AG08396 (cell line): ENCODE results near the gene ADAM23.
A peak's percentile ranks its signal among the peaks of the same experiment; 100 is the strongest.

Experiments
- DNase-seq: peaks from one replicate; pipeline ENCODE4 v3.0.0; 2012; ENCODE audit warnings: low spot score, mixed read lengths

The ADAM23 gene

GRCh38 chr2:206443735-206444527 is 599 bp downstream of the ADAM23 start:
- DNase-seq: peak; percentile 78

- no peak for DNase-seq
These were observed 2.6 kb downstream of the ADAM23 start for GRCh38 chr2:206445948-206446347.

GRCh38 chr2:206452242-206452641 is 8.9 kb downstream of the ADAM23 start:
- no peak for DNase-seq

GRCh38 chr2:206452750-206453149 is 9.4 kb downstream of the ADAM23 start:
- DNase-seq: no peak

- no peak for DNase-seq
These were observed 12.9 kb downstream of the ADAM23 start for GRCh38 chr2:206456078-206456754.

GRCh38 chr2:206457188-206457634 is 13.9 kb downstream of the ADAM23 start:
- no peak for DNase-seq

- no peak for DNase-seq
These were observed 19.0 kb downstream of the ADAM23 start for GRCh38 chr2:206462240-206462854.

GRCh38 chr2:206463685-206464084 is 20.4 kb downstream of the ADAM23 start:
- DNase-seq: no peak

- no peak for DNase-seq
These were observed 21.3 kb downstream of the ADAM23 start for GRCh38 chr2:206464597-206464996.

- no peak for DNase-seq
These were observed 28.3 kb downstream of the ADAM23 start for GRCh38 chr2:206471524-206472062.

GRCh38 chr2:206472094-206472493 is 28.8 kb downstream of the ADAM23 start:
- no peak for DNase-seq

- DNase-seq: no peak
These were observed 30.8 kb downstream of the ADAM23 start for GRCh38 chr2:206474099-206474498.

GRCh38 chr2:206477296-206477695 is 34.0 kb downstream of the ADAM23 start:
- no peak for DNase-seq

- no peak for DNase-seq
These were observed 35.0 kb downstream of the ADAM23 start for GRCh38 chr2:206478340-206478739.

GRCh38 chr2:206480161-206480560 is 36.8 kb downstream of the ADAM23 start:
- DNase-seq: no peak

- DNase-seq: no peak
These were observed 37.3 kb downstream of the ADAM23 start for GRCh38 chr2:206480620-206481019.

GRCh38 chr2:206481056-206481455 is 37.7 kb downstream of the ADAM23 start:
- no peak for DNase-seq

GRCh38 chr2:206482123-206482522 is 38.8 kb downstream of the ADAM23 start:
- no peak for DNase-seq

GRCh38 chr2:206482633-206483032 is 39.3 kb downstream of the ADAM23 start:
- DNase-seq: no peak

GRCh38 chr2:206488053-206488452 is 44.7 kb downstream of the ADAM23 start:
- no peak for DNase-seq

- DNase-seq: no peak
These were observed 45.3 kb downstream of the ADAM23 start for GRCh38 chr2:206488623-206489022.

- DNase-seq: no peak
These were observed 50.7 kb downstream of the ADAM23 start for GRCh38 chr2:206494061-206494460.

- no peak for DNase-seq
These were observed 59.4 kb downstream of the ADAM23 start for GRCh38 chr2:206502729-206503128.
